ENCODE results near the gene GPR15LG. TPM values are rescaled to one million over a fixed set of nuclear protein-coding genes. Genes with fewer than 3 reads are reported as not detected.
"Not testable (repeated sequence)": the region's sequence is repeated elsewhere in the genome, so short reads cannot be mapped to it uniquely, and the experiment has no call there.

The GPR15LG gene
- total RNA-seq, 1 donor from 2014 or later, result 0.20 TPM

DNA sequence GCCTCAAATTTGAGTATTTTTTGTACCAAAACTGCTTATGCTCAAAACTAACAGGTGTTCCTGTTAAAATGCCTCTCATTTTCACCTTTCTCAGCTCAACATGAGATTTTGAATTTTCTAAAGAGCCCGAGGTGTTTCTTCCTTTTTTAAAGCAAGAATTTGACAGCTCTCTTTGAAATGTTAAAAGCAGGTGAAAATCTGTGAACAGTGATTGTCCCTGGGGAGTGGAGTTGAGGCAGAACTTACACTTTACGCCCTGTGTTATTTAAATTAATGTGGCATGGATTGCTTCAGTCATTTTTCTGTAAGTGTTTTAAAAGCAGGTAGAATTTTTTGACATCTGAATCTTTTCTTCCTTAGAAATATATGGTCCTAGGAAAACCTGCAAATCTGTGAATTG, 9.2 kb upstream of the GPR15LG start:
- no peak for DNase-seq (ENCODE audit: low spot score)
- ATAC-seq, result no peak

- ATAC-seq (no peak), DNase-seq (ENCODE audit: low spot score) (no peak)
Observed at GRCh38 chr10:84166620-84167288, 6.8 kb upstream of the GPR15LG start.

- ATAC-seq; DNase-seq (ENCODE audit: low spot score): not testable (repeated sequence)
Observed at GRCh38 chr10:84167289-84167653, 6.3 kb upstream of the GPR15LG start.

DNA sequence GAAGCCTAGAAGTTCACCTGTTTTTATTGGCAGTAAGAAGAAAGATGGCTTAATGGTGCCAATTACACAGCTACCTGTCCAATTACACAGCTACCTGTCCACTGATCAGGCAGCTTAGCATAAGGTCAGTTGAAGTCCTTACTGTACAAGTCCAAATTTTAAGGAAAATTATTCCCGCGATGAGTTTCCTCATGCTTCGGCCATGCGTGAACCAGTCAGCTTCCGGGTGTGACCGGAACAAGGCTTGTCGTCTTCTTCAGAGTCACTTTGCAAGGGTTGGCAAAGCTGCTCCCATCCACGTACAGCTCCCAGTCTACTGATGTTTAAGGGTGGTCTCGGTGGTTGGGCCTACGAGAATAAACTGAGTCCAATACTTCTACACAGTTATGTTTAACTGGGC, 5.2 kb upstream of the GPR15LG start:
- ATAC-seq; DNase-seq (ENCODE audit: low spot score): not testable (repeated sequence)

GRCh38 chr10:84171237-84171636, 2.4 kb upstream of the GPR15LG start:
- not testable (repeated sequence) for ATAC-seq

DNA sequence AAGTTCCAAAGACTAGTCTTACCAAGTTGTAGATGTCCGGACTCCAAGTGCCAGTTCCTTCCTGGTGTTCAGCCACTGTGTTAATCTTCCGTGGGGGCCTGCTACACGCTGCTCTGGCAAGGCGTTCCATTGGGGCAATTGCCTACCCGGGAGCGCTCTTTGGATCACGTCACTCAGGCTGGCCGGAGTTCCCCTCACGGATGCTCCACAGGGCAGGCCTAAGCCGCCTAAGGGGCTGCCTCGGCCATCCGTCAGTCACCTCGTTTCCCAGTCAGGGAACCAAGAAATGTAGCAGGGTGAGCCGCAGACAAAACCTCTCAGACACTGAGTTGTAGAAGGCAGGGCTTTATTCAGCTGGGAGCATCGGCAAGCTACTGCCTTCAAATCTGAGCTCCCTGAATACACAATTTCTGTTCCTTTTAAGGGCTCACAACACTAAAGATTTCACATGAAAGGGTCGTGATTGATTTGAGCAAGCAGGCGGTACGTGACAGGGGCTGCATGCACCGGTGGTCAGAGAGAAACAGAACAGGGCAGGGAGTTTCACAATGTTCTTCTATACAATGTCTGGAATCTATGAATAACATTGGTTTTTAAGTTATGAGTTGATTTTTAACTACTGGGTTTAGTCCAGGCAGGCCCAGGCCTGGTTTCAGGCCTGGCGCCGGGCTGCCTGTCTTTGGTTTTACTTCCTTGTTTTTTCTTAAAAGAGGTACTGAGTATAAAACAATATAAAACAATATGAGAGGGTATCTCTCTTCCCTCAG, 1.7 kb upstream of the GPR15LG start:
- DNase-seq (ENCODE audit: low spot score); ATAC-seq: not testable (repeated sequence)

More at GRCh38 chr10:84171237-84171636, 2.4 kb upstream of the GPR15LG start:
- DNase-seq (ENCODE audit: low spot score), result not testable (repeated sequence)

GRCh38 chr10:84172467-84173356, 889 bp upstream of the GPR15LG start:
- ATAC-seq, result no peak
- no peak for DNase-seq (ENCODE audit: low spot score)

DNA sequence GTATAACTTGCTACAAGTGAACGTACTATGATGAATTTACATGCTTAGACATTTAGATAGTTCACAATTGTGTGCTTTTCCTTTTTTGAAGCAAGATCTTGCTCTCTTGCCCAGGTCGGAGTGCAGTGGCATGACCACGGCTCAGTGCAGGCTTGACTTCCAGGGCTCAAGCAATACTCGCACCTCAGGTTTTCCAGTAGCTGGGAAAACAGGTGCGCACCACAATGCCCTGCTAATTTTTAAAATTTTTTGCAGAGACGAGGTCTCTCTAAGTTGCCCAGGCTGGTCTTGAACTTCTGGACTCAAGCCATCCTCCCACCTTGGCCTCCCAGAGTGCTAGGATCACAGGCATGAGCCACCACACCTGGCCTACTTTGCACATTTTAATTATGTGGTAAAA, 1.8 kb downstream of the GPR15LG start:
- ATAC-seq (no peak), DNase-seq (ENCODE audit: low spot score) (no peak)

GRCh38 chr10:84176351-84176750, 2.8 kb downstream of the GPR15LG start:
- ATAC-seq (no peak), DNase-seq (ENCODE audit: low spot score) (peak; percentile 32)

DNA sequence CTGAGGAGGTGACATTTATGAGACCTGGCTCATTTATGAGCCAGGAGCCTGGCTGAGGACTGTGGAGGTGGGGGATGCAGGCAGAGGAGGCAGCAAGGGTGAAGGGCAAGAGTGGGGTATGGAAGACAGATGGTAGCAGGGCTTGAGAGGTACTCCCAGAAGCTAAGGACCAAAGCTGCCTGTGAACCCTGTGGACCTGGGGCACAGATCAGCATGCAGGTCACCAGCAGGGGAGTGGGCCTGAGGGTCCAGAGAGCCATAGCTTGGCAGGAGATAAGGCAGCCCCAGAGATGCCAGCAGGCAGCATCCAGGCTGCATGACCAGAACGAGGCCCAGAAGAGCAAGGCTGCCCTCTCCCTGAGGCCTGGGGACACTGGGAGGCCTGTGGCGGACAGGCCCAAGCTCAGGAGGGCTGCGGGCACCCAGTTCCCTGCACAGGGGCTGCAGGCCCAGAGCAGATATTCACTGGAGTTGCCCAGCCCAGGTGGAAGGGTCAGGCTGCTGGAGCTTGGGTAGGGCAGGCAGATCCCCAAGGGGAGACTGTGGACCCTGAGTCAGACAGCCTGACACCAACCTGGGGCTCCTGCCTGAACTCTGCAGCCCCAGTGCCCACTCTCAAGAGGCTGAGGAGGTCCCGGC, 3.4 kb downstream of the GPR15LG start:
- DNase-seq (ENCODE audit: low spot score) (peak; percentile 33), ATAC-seq (no peak)

- DNase-seq (ENCODE audit: low spot score), result peak; percentile 35
- ATAC-seq, result peak; percentile 14
Observed at GRCh38 chr10:84177541-84178141, 4.0 kb downstream of the GPR15LG start.

- ATAC-seq (no peak), DNase-seq (ENCODE audit: low spot score) (no peak)
Observed at GRCh38 chr10:84178160-84178609, 4.6 kb downstream of the GPR15LG start.

DNA sequence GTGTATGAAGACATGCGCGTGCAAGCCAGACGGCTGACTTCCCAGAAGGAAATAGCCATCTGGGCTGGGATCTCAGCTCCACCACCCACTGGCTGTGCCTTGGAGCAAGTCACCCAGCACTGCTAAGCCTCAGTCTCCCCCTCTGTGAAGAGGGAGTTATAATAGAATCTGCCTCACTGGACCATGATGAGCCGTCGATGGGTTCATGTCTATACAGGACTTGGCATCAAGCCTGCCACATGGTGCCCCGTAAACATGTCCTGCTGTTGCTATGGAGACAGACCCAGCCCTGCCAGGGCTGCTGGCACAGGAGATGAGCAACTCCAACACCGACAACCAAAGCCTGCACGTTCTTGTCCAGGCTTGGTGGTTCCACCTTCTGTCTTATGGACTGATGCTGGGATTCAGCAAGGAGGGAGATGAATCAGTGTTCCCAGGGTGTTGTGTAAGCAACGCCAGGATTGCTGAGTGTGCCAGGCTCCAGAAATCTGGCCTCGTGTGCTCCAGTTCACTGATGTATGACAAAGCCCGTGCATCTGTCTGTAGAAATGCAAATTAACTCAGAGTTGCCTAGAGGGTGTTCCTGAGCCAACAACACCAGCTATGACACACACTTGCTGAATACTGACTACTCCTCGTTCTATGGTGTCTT, 5.6 kb downstream of the GPR15LG start:
- DNase-seq (ENCODE audit: low spot score), result no peak
- no peak for ATAC-seq

DNA sequence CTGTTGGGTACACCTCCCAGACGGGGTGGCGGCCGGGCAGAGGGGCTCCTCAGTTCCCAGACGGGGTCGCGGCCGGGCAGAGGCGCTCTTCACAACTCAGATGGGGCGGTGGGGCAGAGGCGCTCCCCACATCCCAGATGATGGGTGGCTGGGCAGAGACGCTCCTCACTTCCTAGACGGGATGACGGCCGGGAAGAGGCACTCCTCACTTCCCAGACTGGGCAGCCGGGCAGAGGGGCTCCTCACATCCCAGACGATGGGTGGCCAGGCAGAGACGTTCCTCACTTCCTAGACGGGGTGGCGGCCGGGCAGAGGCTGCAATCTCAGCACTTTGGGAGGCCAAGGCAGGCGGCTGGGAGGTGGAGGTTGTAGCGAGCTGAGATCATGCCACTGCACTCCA, 6.8 kb downstream of the GPR15LG start:
- ATAC-seq; DNase-seq (ENCODE audit: low spot score): not testable (repeated sequence)

DNA sequence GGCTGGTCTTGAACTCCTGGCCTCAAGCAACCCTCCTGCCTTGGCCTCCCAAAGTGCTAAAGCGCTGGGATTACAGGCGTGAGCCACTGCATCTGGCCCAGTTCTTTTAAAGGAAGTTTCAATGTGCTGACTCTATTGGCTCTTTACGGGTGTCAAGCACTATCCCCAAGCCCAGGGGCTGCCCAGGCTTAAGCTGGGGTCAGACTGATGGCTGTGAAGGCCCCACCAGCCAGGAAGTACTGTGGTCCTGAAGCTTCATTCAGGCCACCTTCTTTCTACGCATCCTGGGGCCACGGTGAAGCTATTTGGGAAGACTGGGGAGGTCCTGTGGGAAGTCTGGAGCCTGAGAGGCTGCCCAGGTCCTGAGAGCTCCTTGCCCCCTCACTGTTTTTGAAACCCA, 8.0 kb downstream of the GPR15LG start:
- ATAC-seq, result no peak
- no peak for DNase-seq (ENCODE audit: low spot score)

- ATAC-seq (no peak), DNase-seq (ENCODE audit: low spot score) (no peak)
Observed at GRCh38 chr10:84184517-84184916, 10.9 kb downstream of the GPR15LG start.

DNA sequence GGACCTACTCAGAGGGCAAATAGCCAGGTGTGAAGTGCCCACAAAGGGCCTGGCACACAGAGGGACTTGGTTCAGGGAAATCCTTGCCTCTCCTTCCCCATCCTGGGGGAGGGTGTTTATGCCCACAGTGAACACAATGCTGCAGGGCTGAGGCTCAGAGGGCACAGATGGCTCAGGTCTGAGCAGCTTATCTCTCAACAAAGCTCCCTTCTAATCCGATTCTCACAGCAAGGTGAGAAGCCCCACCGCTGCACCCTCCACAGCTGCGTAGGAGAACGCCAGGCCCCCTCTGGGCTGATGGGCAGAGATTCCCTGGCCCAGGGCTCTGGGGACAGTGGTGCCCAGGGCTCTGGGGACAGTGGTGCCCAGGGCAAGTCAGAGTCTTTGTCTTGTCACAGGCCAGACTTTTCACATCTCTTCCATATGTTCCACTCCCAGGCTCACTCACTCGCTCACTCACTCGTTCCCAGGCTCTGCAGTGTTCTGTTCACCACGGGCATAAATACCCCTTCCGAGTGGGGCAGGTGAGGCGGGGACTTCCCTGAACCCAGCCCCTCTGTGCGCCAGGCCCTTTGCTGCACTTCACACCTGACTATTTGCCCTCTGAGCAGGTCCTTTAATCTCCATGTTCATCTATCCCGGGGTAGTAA, 12.1 kb downstream of the GPR15LG start:
- DNase-seq (ENCODE audit: low spot score), result no peak

GRCh38 chr10:84188815-84189214, 15.2 kb downstream of the GPR15LG start:
- no peak for DNase-seq (ENCODE audit: low spot score)
- no peak for ATAC-seq

More for the DNA sequence above, 12.1 kb downstream of the GPR15LG start:
- ATAC-seq, result no peak

DNA sequence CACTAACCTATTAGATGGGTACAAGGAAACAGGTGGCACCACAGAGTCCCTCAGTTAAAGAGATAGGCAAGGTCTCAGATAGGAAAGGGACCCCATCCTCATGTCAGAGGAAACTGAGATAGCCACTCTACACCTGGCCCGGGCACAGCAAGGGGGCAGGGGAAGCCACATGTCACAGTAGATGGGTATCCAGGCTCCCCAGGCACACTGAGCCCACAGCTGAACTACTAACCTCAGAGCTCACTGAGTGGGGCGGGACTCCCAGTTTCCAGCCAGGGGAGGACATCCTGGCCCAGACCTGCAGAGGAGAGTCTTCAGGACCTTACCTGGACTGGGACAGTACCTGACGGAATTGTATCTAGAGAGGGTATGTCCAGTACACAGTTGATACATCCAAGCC, 17.0 kb downstream of the GPR15LG start:
- ATAC-seq (no peak), DNase-seq (ENCODE audit: low spot score) (no peak)

Measured in left lobe of liver (tissue), 2 donors.